Measurements from ENCODE around the gene DSCAM. TPM values are rescaled to one million over a fixed set of nuclear protein-coding genes. Genes with fewer than 3 reads are reported as not detected.
A peak's percentile ranks its signal among the peaks of the same experiment; 100 is the strongest.
"Not testable (repeated sequence)": the region's sequence is repeated elsewhere in the genome, so short reads cannot be mapped to it uniquely, and the experiment has no call there.

DSCAM gene, protein sequence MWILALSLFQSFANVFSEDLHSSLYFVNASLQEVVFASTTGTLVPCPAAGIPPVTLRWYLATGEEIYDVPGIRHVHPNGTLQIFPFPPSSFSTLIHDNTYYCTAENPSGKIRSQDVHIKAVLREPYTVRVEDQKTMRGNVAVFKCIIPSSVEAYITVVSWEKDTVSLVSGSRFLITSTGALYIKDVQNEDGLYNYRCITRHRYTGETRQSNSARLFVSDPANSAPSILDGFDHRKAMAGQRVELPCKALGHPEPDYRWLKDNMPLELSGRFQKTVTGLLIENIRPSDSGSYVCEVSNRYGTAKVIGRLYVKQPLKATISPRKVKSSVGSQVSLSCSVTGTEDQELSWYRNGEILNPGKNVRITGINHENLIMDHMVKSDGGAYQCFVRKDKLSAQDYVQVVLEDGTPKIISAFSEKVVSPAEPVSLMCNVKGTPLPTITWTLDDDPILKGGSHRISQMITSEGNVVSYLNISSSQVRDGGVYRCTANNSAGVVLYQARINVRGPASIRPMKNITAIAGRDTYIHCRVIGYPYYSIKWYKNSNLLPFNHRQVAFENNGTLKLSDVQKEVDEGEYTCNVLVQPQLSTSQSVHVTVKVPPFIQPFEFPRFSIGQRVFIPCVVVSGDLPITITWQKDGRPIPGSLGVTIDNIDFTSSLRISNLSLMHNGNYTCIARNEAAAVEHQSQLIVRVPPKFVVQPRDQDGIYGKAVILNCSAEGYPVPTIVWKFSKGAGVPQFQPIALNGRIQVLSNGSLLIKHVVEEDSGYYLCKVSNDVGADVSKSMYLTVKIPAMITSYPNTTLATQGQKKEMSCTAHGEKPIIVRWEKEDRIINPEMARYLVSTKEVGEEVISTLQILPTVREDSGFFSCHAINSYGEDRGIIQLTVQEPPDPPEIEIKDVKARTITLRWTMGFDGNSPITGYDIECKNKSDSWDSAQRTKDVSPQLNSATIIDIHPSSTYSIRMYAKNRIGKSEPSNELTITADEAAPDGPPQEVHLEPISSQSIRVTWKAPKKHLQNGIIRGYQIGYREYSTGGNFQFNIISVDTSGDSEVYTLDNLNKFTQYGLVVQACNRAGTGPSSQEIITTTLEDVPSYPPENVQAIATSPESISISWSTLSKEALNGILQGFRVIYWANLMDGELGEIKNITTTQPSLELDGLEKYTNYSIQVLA (N-terminal part only)
- polyA plus RNA-seq (2013, experiment 1 of 2): 0.07 TPM
- 0.07 TPM for polyA plus RNA-seq (2013, experiment 2 of 2)

DNA sequence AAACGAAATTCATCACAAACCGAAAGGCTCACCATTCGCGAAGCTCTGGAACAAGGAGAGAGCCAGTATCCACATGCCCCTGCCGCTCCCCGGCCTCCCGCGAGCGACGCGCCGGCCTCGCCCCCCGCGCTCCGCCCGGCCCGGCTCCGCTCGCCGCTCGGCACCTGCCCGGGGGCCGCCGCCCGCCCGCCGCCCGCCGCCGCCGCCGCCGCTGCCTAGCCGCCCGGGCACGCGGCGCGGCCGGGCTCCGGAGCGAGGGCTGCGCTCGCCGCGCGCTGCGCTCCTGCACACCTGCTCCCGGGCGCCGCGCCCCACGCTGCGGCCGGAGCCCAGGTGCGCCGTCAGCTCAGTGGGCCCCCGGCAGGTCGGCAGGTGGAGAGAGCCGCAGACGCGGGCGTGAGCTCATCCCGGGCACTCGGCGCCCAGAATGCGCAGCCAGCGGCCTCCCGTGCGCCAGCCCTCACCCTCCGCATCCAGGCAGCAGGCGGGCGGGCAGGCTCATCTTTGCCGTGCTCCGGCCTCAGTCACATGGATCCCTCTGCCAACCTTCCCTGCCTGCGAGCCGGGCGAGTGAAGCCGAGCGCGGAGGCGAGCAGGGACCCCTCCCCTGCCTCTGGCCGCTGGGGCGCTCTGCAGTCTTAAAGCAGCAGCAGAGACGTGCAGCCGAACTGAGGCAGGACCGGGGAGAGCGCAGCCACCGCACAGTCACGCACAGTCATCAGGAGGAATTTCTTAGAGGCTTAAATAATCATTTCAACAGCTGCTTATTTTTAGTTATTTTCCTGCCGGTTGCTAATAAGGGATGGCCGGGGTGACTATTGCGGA lies at the start of gene DSCAM:
Gene DSCAM (minus strand): TSS at position 572 of the 825 bp plus-strand sequence. CDS start 497 bp downstream, at position 75.
- H3K27me3 ChIP-seq (ENCODE audit: insufficient read depth, low read length, poor library complexity): peaks cover 10% of the 10 kb centered on the region
- peak within 1 kb of the TSS; percentile 52 for H3K4me2 ChIP-seq (ENCODE audit: low read length)
- H3K18ac ChIP-seq (ENCODE audit: low read length): no peak within 1 kb of the TSS
- H2BK15ac ChIP-seq (replicated peaks; ENCODE audit: low read depth): no peak within 1 kb of the TSS
- H4K5ac ChIP-seq (ENCODE audit: low read length): no peak within 1 kb of the TSS
- H3K4me3 ChIP-seq (ENCODE audit: low read length): no peak within 1 kb of the TSS
- WGBS (ENCODE audit: extremely low coverage, insufficient coverage, low lambda C conversion rate): no CpG with 5 or more reads among the region's 94 CpGs
- H3K79me1 ChIP-seq (ENCODE audit: low read length): no peaks in the 10 kb centered on the region
- no peaks in the 10 kb centered on the region for H3K36me3 ChIP-seq (ENCODE audit: control insufficient read depth, insufficient read depth, low read length)
- no peak within 1 kb of the TSS for H3K56ac ChIP-seq (ENCODE audit: low read length)
- no peak within 1 kb of the TSS for H2AK5ac ChIP-seq (ENCODE audit: low read length)
- no peak within 1 kb of the TSS for H3K27ac ChIP-seq (ENCODE audit: low read depth, low read length)
- H3K23ac ChIP-seq (ENCODE audit: low read length): no peak within 1 kb of the TSS
- H3K4ac ChIP-seq (ENCODE audit: low read depth, low read length): no peak within 1 kb of the TSS
- H2BK5ac ChIP-seq (ENCODE audit: low read length): no peak within 1 kb of the TSS
- H4K8ac ChIP-seq (ENCODE audit: low read depth, low read length): peak within 1 kb of the TSS; percentile 31
- H2BK120ac ChIP-seq (ENCODE audit: low read depth, low read length): no peak within 1 kb of the TSS
- no peaks in the 10 kb centered on the region for H3K79me2 ChIP-seq (ENCODE audit: control insufficient read depth, insufficient read depth, low read length)
- peak; percentile 67 for DNase-seq
- no peak within 1 kb of the TSS for H3K9ac ChIP-seq (ENCODE audit: low read length)
- no peaks in the 10 kb centered on the region for H3K4me1 ChIP-seq (ENCODE audit: control insufficient read depth, low read depth, low read length)

DNA sequence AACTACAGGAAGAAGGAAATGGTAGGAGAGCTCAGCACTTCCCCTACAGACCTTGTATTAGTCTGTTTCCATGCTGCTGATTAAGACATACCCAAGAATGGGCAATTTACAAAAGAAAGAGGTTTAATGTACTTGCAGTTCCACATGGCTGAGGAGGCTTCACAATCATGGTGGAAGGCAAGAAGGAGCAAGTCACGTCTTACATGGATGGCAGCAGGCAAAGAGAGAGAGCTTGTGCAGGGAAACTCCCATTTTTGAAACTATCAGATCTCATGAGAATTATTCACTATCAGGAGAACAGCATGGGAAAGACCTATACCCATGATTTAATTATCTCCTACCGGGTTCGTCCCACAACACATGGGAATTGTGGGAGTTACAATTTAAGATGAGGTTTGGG lies 48.7 kb upstream of the DSCAM start:
- not testable (repeated sequence) for H2BK120ac ChIP-seq (ENCODE audit: low read depth, low read length); H3K4me1 ChIP-seq (ENCODE audit: control insufficient read depth, low read depth, low read length); H3K27me3 ChIP-seq (ENCODE audit: insufficient read depth, low read length, poor library complexity); H4K5ac ChIP-seq (ENCODE audit: low read length); H3K4me3 ChIP-seq (ENCODE audit: low read length); H4K8ac ChIP-seq (ENCODE audit: low read depth, low read length); DNase-seq; H3K36me3 ChIP-seq (ENCODE audit: control insufficient read depth, insufficient read depth, low read length); H3K79me2 ChIP-seq (ENCODE audit: control insufficient read depth, insufficient read depth, low read length); H3K79me1 ChIP-seq (ENCODE audit: low read length); H3K4ac ChIP-seq (ENCODE audit: low read depth, low read length); H3K18ac ChIP-seq (ENCODE audit: low read length); H3K56ac ChIP-seq (ENCODE audit: low read length); H3K4me2 ChIP-seq (ENCODE audit: low read length); H2BK5ac ChIP-seq (ENCODE audit: low read length); H3K9ac ChIP-seq (ENCODE audit: low read length); H3K27ac ChIP-seq (ENCODE audit: low read depth, low read length); H2BK15ac ChIP-seq (replicated peaks; ENCODE audit: low read depth); H2AK5ac ChIP-seq (ENCODE audit: low read length); H3K23ac ChIP-seq (ENCODE audit: low read length)
- no CpG with 5 or more reads among the region's 3 CpGs for WGBS (ENCODE audit: extremely low coverage, insufficient coverage, low lambda C conversion rate)

DNA sequence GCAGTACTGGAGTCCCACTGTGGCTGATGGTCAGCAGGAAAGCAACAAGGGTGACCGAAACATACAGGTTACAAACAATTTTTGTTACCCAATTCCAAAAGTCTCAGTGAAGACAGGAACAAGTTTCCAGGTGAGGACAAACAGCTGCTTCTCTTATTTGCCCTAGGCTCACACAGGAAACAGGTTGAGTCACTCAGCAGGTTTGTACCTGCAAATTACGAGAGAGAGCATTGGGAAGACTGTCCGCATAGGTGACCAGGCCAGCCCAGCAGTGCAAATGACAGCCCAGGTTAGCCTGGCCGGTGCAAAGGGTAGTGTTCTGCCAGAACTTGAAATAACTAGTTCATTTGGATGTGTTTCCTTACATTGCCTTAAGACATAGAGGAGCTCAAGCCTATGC lies 40.0 kb upstream of the DSCAM start:
- H4K8ac ChIP-seq (ENCODE audit: low read depth, low read length): no peak overlapping the region
- no peaks in the 10 kb centered on the region for H3K79me1 ChIP-seq (ENCODE audit: low read length)
- H2AK5ac ChIP-seq (ENCODE audit: low read length): no peak overlapping the region
- H3K79me2 ChIP-seq (ENCODE audit: control insufficient read depth, insufficient read depth, low read length): no peaks in the 10 kb centered on the region
- no peaks in the 10 kb centered on the region for H3K4me1 ChIP-seq (ENCODE audit: control insufficient read depth, low read depth, low read length)
- H3K4me2 ChIP-seq (ENCODE audit: low read length): no peak overlapping the region
- no CpG with 5 or more reads among the region's 4 CpGs for WGBS (ENCODE audit: extremely low coverage, insufficient coverage, low lambda C conversion rate)
- H3K18ac ChIP-seq (ENCODE audit: low read length): no peak overlapping the region
- no peak overlapping the region for H3K27ac ChIP-seq (ENCODE audit: low read depth, low read length)
- no peak overlapping the region for H3K23ac ChIP-seq (ENCODE audit: low read length)
- no peak overlapping the region for H3K4ac ChIP-seq (ENCODE audit: low read depth, low read length)
- no peak overlapping the region for H2BK5ac ChIP-seq (ENCODE audit: low read length)
- no peaks in the 10 kb centered on the region for H3K36me3 ChIP-seq (ENCODE audit: control insufficient read depth, insufficient read depth, low read length)
- no peak overlapping the region for H4K5ac ChIP-seq (ENCODE audit: low read length)
- no peak overlapping the region for H3K56ac ChIP-seq (ENCODE audit: low read length)
- no peak overlapping the region for H3K9ac ChIP-seq (ENCODE audit: low read length)
- H3K4me3 ChIP-seq (ENCODE audit: low read length): no peak overlapping the region
- no peak overlapping the region for H2BK15ac ChIP-seq (replicated peaks; ENCODE audit: low read depth)
- no peaks in the 10 kb centered on the region for H3K27me3 ChIP-seq (ENCODE audit: insufficient read depth, low read length, poor library complexity)
- H2BK120ac ChIP-seq (ENCODE audit: low read depth, low read length): no peak overlapping the region
- no peak for DNase-seq

DNA sequence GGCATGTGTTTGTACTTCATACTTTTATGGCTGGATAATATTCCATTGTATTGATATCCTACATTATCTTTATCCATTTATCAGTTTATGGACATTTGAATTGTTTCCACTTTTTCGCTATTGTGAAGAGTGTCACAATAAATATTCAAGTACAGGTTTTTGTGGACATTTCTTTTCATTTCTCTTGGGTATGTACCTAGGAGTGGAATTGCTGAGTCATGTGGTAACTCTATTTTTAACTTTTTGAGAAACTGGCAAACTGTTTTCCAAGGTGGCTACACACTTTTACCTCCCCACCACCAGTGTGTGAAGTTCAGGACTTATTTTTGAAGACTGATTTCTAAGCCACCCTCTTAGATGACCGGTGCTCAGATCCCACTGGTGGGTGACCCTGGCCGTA lies 39.0 kb upstream of the DSCAM start:
- Histone ChIP-seq H3K4ac (ENCODE audit: low read depth, low read length) (no peak overlapping the region), H3K27ac (ENCODE audit: low read depth, low read length) (no peak overlapping the region), H2BK5ac (ENCODE audit: low read length) (no peak overlapping the region), H3K27me3 (ENCODE audit: insufficient read depth, low read length, poor library complexity) (no peaks in the 10 kb centered on the region), H4K5ac (ENCODE audit: low read length) (no peak overlapping the region), H2BK15ac (replicated peaks; ENCODE audit: low read depth) (no peak overlapping the region), H3K79me2 (ENCODE audit: control insufficient read depth, insufficient read depth, low read length) (no peaks in the 10 kb centered on the region), H2BK120ac (ENCODE audit: low read depth, low read length) (no peak overlapping the region), H3K4me2 (ENCODE audit: low read length) (no peak overlapping the region), H3K18ac (ENCODE audit: low read length) (no peak overlapping the region), H3K4me3 (ENCODE audit: low read length) (no peak overlapping the region), H3K36me3 (ENCODE audit: control insufficient read depth, insufficient read depth, low read length) (no peaks in the 10 kb centered on the region), H3K79me1 (ENCODE audit: low read length) (no peaks in the 10 kb centered on the region), H2AK5ac (ENCODE audit: low read length) (no peak overlapping the region), H4K8ac (ENCODE audit: low read depth, low read length) (no peak overlapping the region), H3K23ac (ENCODE audit: low read length) (no peak overlapping the region), H3K9ac (ENCODE audit: low read length) (no peak overlapping the region), H3K4me1 (ENCODE audit: control insufficient read depth, low read depth, low read length) (no peaks in the 10 kb centered on the region), H3K56ac (ENCODE audit: low read length) (no peak overlapping the region)
- WGBS (ENCODE audit: extremely low coverage, insufficient coverage, low lambda C conversion rate): no CpG with 5 or more reads among the region's 3 CpGs
- DNase-seq: no peak

DNA sequence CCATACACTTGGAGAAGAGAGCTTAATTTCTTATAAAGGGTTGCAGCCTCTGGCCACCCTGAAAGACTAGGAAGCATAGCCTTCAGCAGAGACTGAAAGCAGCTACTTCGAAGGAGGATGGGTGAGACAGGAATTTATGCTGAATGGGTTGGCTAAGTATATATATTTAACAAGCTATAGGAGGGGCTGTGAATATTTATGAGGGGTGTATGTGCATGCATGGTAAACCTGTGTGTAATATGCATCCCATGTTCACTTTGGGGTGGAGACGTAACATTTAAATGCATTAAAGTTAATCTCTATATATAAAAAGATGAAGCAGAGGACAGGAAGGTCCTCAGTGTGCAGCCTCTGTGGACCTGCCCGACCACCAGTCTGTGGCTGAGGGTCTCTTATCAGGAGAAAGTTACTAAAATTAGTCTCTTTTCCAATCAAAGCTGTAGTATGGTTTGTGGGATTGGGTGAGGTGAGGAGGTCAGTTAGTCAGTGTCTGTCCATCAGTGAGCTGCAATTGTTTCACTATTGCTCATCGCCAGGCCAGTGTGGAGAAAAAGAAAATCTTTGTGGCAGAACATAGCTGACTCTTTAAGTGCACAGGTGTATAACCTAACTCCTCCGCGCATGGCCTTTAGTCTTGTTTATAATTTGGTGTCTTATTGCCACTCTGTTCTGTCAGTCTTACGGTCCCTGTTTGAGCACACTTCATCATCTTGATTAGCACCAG lies 35.4 kb upstream of the DSCAM start:
- H2BK15ac ChIP-seq (replicated peaks; ENCODE audit: low read depth): no peak overlapping the region
- no peaks in the 10 kb centered on the region for H3K4me1 ChIP-seq (ENCODE audit: control insufficient read depth, low read depth, low read length)
- no peak overlapping the region for H4K5ac ChIP-seq (ENCODE audit: low read length)
- no peak overlapping the region for H3K9ac ChIP-seq (ENCODE audit: low read length)
- H3K27me3 ChIP-seq (ENCODE audit: insufficient read depth, low read length, poor library complexity): no peaks in the 10 kb centered on the region
- no peaks in the 10 kb centered on the region for H3K79me1 ChIP-seq (ENCODE audit: low read length)
- H3K56ac ChIP-seq (ENCODE audit: low read length): no peak overlapping the region
- H2AK5ac ChIP-seq (ENCODE audit: low read length): no peak overlapping the region
- H3K18ac ChIP-seq (ENCODE audit: low read length): no peak overlapping the region
- H3K4ac ChIP-seq (ENCODE audit: low read depth, low read length): no peak overlapping the region
- WGBS (ENCODE audit: extremely low coverage, insufficient coverage, low lambda C conversion rate): no CpG with 5 or more reads among the region's 7 CpGs
- no peak overlapping the region for H4K8ac ChIP-seq (ENCODE audit: low read depth, low read length)
- H3K23ac ChIP-seq (ENCODE audit: low read length): no peak overlapping the region
- DNase-seq: no peak
- no peak overlapping the region for H3K27ac ChIP-seq (ENCODE audit: low read depth, low read length)
- H3K36me3 ChIP-seq (ENCODE audit: control insufficient read depth, insufficient read depth, low read length): no peaks in the 10 kb centered on the region
- no peak overlapping the region for H2BK5ac ChIP-seq (ENCODE audit: low read length)
- H2BK120ac ChIP-seq (ENCODE audit: low read depth, low read length): no peak overlapping the region
- no peaks in the 10 kb centered on the region for H3K79me2 ChIP-seq (ENCODE audit: control insufficient read depth, insufficient read depth, low read length)
- H3K4me2 ChIP-seq (ENCODE audit: low read length): no peak overlapping the region
- H3K4me3 ChIP-seq (ENCODE audit: low read length): no peak overlapping the region
